IMR-90 (cell line): ENCODE results near the gene PCBP3. TPM values are rescaled to one million over a fixed set of nuclear protein-coding genes. Genes with fewer than 3 reads are reported as not detected.

Experiments used
- ATAC-seq: fragments of 200-7000 bp; cut with Tn5 transposase; 2 replicates; pipeline ENCODE4 v1.9.1; 2020; ENCODE audit warnings: low read depth, mild to moderate bottlenecking, moderate library complexity
- BruUV-seq: library from RNA; stranded (reverse); fragments of 400-500 nt; replicated peaks from 2 replicates; lab custom pipeline; 2021; lab: Mats Ljungman, UMichigan
- CTCF ChIA-PET: fragments of 300-600 bp; formaldehyde crosslinking; extraction: SDS; loops from one replicate; lab custom pipeline; 2021; ENCODE audit warnings: antibody characterized with exemption; lab: Yijun Ruan, JAX
- POLR2A ChIA-PET: fragments of 300-600 bp; sonication (Branson Sonifier 250); formaldehyde crosslinking; loops from one replicate; lab custom pipeline; 2022; ENCODE audit warnings: antibody characterized with exemption; ENCODE audit not compliant: unreplicated experiment; lab: Charles Lee
- DNase-seq: peaks from one replicate; pipeline ENCODE4 v3.0.0; 2013
- H2AFZ ChIP-seq: replicated peaks from 2 replicates; pipeline ENCODE3; 2013; ENCODE audit warnings: low read length, mild to moderate bottlenecking; ENCODE audit not compliant: poor library complexity
- H2AK5ac ChIP-seq: 2 replicates; pipeline ENCODE4 v1.6.1; 2013; ENCODE audit warnings: low read depth, low read length, inconsistent platforms
- H2AK9ac ChIP-seq: replicated peaks from 2 replicates; pipeline ENCODE3; 2013; ENCODE audit warnings: mild to moderate bottlenecking, low read depth, low read length, moderate library complexity; ENCODE audit not compliant: poor library complexity
- H2BK120ac ChIP-seq: 2 replicates; pipeline ENCODE4 v1.6.1; 2013; ENCODE audit warnings: low read depth, low read length, inconsistent platforms
- H2BK15ac ChIP-seq: 3 replicates; pipeline ENCODE4 v1.6.1; 2013; ENCODE audit warnings: low read depth, low read length, inconsistent platforms
- H2BK20ac ChIP-seq: 2 replicates; pipeline ENCODE4 v1.6.1; 2013; ENCODE audit warnings: low read depth, mild to moderate bottlenecking, inconsistent platforms, low read length, moderate library complexity
- H2BK5ac ChIP-seq: 2 replicates; pipeline ENCODE4 v1.6.1; 2013; ENCODE audit warnings: mild to moderate bottlenecking, low read depth, low read length, inconsistent platforms; ENCODE audit not compliant: poor library complexity, severe bottlenecking
- H3K14ac ChIP-seq: replicated peaks from 2 replicates; pipeline ENCODE4 v1.6.1; 2013; ENCODE audit warnings: low read depth, low read length, inconsistent platforms
- H3K18ac ChIP-seq: 2 replicates; pipeline ENCODE4 v1.6.1; 2013; ENCODE audit warnings: low read depth, low read length, control low read depth
- H3K23ac ChIP-seq: 2 replicates; pipeline ENCODE4 v1.6.1; 2013; ENCODE audit warnings: low read depth, low read length, inconsistent platforms
- H3K27ac ChIP-seq: 2 replicates; pipeline ENCODE4 v1.5.1; 2013; ENCODE audit warnings: mild to moderate bottlenecking, control low read depth, low read length; ENCODE audit not compliant: insufficient read depth
- H3K27me3 ChIP-seq: 2 replicates; pipeline ENCODE4 v1.6.1; 2013; ENCODE audit warnings: low read length; ENCODE audit not compliant: control insufficient read depth, insufficient read depth
- H3K36me3 ChIP-seq: 2 replicates; pipeline ENCODE4 v1.6.1; 2013; ENCODE audit warnings: low read length, mixed read lengths; ENCODE audit not compliant: control insufficient read depth, insufficient read depth
- H3K4ac ChIP-seq: 2 replicates; pipeline ENCODE4 v1.6.1; 2013; ENCODE audit warnings: low read depth, low read length, inconsistent platforms
- H3K4me1 ChIP-seq: 2 replicates; pipeline ENCODE4 v1.6.1; 2013; ENCODE audit warnings: low read length, mixed read lengths; ENCODE audit not compliant: control insufficient read depth, insufficient read depth
- H3K4me2 ChIP-seq: 2 replicates; pipeline ENCODE4 v1.6.1; 2013; ENCODE audit warnings: low read depth, mild to moderate bottlenecking, control low read depth, low read length, moderate library complexity
- H3K4me3 ChIP-seq: 2 replicates; pipeline ENCODE4 v1.5.1; 2013; ENCODE audit warnings: low read depth, mild to moderate bottlenecking, control low read depth, low read length, moderate library complexity; ENCODE audit not compliant: insufficient read depth
- H3K56ac ChIP-seq: 2 replicates; pipeline ENCODE4 v1.6.1; 2013; ENCODE audit warnings: low read length, inconsistent platforms; ENCODE audit not compliant: insufficient read depth; ENCODE audit errors: extremely low read depth
- H3K79me1 ChIP-seq, 2 experiments: 2 replicates each; pipeline ENCODE4 v1.6.1; 2013; ENCODE audit warnings: low read length in 2 of 2, inconsistent platforms in 1 of 2, low read depth in 1 of 2
- H3K9ac ChIP-seq: 2 replicates; pipeline ENCODE4 v1.6.1; 2013; ENCODE audit warnings: low read depth, low read length, control low read depth
- H3K9me1 ChIP-seq: 2 replicates; pipeline ENCODE4 v1.6.1; 2013; ENCODE audit warnings: low read length, inconsistent platforms; ENCODE audit not compliant: insufficient read depth
- H3K9me3 ChIP-seq: 2 replicates; pipeline ENCODE4 v1.6.1; 2013; ENCODE audit warnings: low read length; ENCODE audit not compliant: control insufficient read depth, insufficient read depth
- H4K20me1 ChIP-seq: 2 replicates; pipeline ENCODE4 v1.6.1; 2013; ENCODE audit warnings: low read length, inconsistent platforms; ENCODE audit not compliant: insufficient read depth
- H4K5ac ChIP-seq: 2 replicates; pipeline ENCODE4 v1.6.1; 2013; ENCODE audit warnings: mild to moderate bottlenecking, low read depth, low read length, control low read depth
- H4K8ac ChIP-seq, 2 experiments: 2 replicates each; pipeline ENCODE4 v1.6.1; 2013; ENCODE audit warnings: low read depth in 2 of 2, low read length in 2 of 2, control low read depth in 1 of 2, inconsistent platforms in 1 of 2
- H4K91ac ChIP-seq: 2 replicates; pipeline ENCODE4 v1.6.1; 2013; ENCODE audit warnings: low read depth, low read length, inconsistent platforms; ENCODE audit not compliant: insufficient read depth
- CHD1 ChIP-seq: IDR thresholded peaks from 2 replicates; pipeline ENCODE4 v1.6.1; 2012; ENCODE audit warnings: low read depth, low read length, improper control_type of control experiment
- CTCF ChIP-seq: conservative IDR thresholded peaks from 2 replicates; pipeline ENCODE4 v1.5.1; 2012; ENCODE audit warnings: mild to moderate bottlenecking, low read depth, low read length, improper control_type of control experiment
- FOS ChIP-seq: fragments of 150-350 bp; IDR thresholded peaks from 2 replicates; pipeline ENCODE4 v1.6.1; 2016; ENCODE audit warnings: low read depth, low read length
- MAFK ChIP-seq: IDR thresholded peaks from 2 replicates; pipeline ENCODE4 v1.6.1; 2012; ENCODE audit warnings: low read depth, low read length, improper control_type of control experiment
- WGBS, 2 experiments: methylation state at CpG; one replicate each; pipeline versions ENCODE4 v1.1.5 to v1.1.7; 2013; ENCODE audit warnings: missing lambda C conversion rate in 2 of 2; ENCODE audit not compliant: insufficient read length in 1 of 2; ENCODE audit errors: extremely low coverage in 2 of 2; 5-methylcytosine and 5-hydroxymethylcytosine counted together
- dilution Hi-C: fragments of 300-500 bp; cut with HindIII; formaldehyde crosslinking; loops from one replicate; pipeline ENCODE4 v1.14.3; 2018; ENCODE audit warnings: low sequenced_read_pairs; ENCODE audit not compliant: unreplicated experiment
- in situ Hi-C: fragments of 300-500 bp; cut with MboI; formaldehyde crosslinking; loops from 3 replicates; pipeline ENCODE4 v1.14.3; 2019; ENCODE audit warnings: low sequenced_read_pairs, inconsistent platforms, mixed read lengths
- intact Hi-C: fragments of 100-400 bp; cut with micrococcal nuclease; formaldehyde crosslinking; loops from 2 replicates; pipeline ENCODE4 v1.10.0; 2022
- polyA plus RNA-seq, 3 experiments: library from polyadenylated mRNA; depleted of rRNA; stranded (reverse); fragments of >200 nt; gene quantifications; 2 replicates each; pipeline ENCODE4 v1.2.3, GENCODE V29; 2012; ENCODE audit warnings: low replicate concordance in 1 of 3
- total RNA-seq: library from RNA; depleted of rRNA; stranded (reverse); fragments of >200 nt; gene quantifications from 2 replicates; pipeline ENCODE4 v1.2.3, GENCODE V29; 2012

Gene PCBP3
- total and polyA plus RNA-seq, 2 of the 4 experiments (the other 2 are of a cell fraction) = 2.9 to 3.9 TPM

GRCh38 chr21:45856906-45857305, 213.4 kb downstream of the PCBP3 start:
- BruUV-seq = no TSS peak
- H3K4me1 ChIP-seq = no peaks in the 10 kb centered on the region

More at GRCh38 chr21:45856906-45857305, 213.4 kb downstream of the PCBP3 start:
- H3K56ac ChIP-seq = no peak overlapping the region
- no peak overlapping the region for H2BK15ac ChIP-seq
- H4K8ac ChIP-seq = no peak overlapping the region
- no peak overlapping the region for H2BK5ac ChIP-seq
- in situ Hi-C loops (no loop called here), dilution Hi-C loops (no loop called here), intact Hi-C loops (no loop called here)
- no peaks in the 10 kb centered on the region for H3K79me1 ChIP-seq
- no peak overlapping the region for H4K5ac ChIP-seq
- H3K9me1 ChIP-seq = no peaks in the 10 kb centered on the region
- no peak overlapping the region for H3K9ac ChIP-seq
- no peaks in the 10 kb centered on the region for H4K20me1 ChIP-seq
- no peak overlapping the region for H3K18ac ChIP-seq
- no peak overlapping the region for H4K91ac ChIP-seq
- H3K23ac ChIP-seq = no peak overlapping the region
- no peak overlapping the region for H3K4me3 ChIP-seq
- CTCF ChIA-PET = no interaction called here
- 0 out of 2 replicates have a peak, but pooled peaks cover 2% of the 10 kb centered on the region for H3K36me3 ChIP-seq
- no peak overlapping the region for H2AFZ ChIP-seq
- no peak overlapping the region for H2BK20ac ChIP-seq
- H3K9me3 ChIP-seq = peaks cover 5% of the 10 kb centered on the region; the same call in 1 of the 2 replicates
- H3K14ac ChIP-seq = no peak overlapping the region
- H3K27me3 ChIP-seq = no peaks in the 10 kb centered on the region
- DNase-seq (no peak), ATAC-seq (no peak)
- no peak overlapping the region for H2BK120ac ChIP-seq
- H2AK5ac ChIP-seq = no peak overlapping the region
- no peak overlapping the region for H3K4me2 ChIP-seq
- 100% methylated on average over 1 of the region's 3 CpGs; no CpG with 5 or more reads in 1 of the 2 experiments for WGBS, 2 experiments
- H2AK9ac ChIP-seq = no peak overlapping the region
- H3K4ac ChIP-seq = no peak overlapping the region
- TF ChIP-seq CTCF = no peak
- no peak for TF ChIP-seq CHD1
- no peak for TF ChIP-seq MAFK
- TF ChIP-seq FOS = no peak
- POLR2A ChIA-PET = no interaction called here
- no peak overlapping the region for H3K27ac ChIP-seq
